Stimulated activated naive CD8-positive, alpha-beta T cell treated with anti-CD3 and anti-CD28 coated beads, Interleukin-15, Interleukin-2, amounts not matched to agents 100 ng/mL and 50 ng/mL, for 24 hours (primary cell): ENCODE data around the gene CMTR2.

Experiments used
- H3K27ac Mint-ChIP-seq: one replicate; pipeline ENCODE4 v1.8.0; 2021; ENCODE audit warnings: mild to moderate bottlenecking, mixed read lengths
- H3K27me3 Mint-ChIP-seq: one replicate; pipeline ENCODE4 v1.8.0; 2021; ENCODE audit warnings: mixed read lengths
- H3K36me3 Mint-ChIP-seq: one replicate; pipeline ENCODE4 v1.8.0; 2021; ENCODE audit warnings: low read depth, mixed read lengths
- H3K4me1 Mint-ChIP-seq: one replicate; pipeline ENCODE4 v1.8.0; 2021; ENCODE audit warnings: low read depth, mixed read lengths
- H3K4me3 Mint-ChIP-seq: one replicate; pipeline ENCODE4 v1.8.0; 2021; ENCODE audit warnings: mild to moderate bottlenecking, mixed read lengths
- H3K9me3 Mint-ChIP-seq: one replicate; pipeline ENCODE4 v1.8.0; 2021; ENCODE audit warnings: mixed read lengths

The CMTR2 gene

DNA sequence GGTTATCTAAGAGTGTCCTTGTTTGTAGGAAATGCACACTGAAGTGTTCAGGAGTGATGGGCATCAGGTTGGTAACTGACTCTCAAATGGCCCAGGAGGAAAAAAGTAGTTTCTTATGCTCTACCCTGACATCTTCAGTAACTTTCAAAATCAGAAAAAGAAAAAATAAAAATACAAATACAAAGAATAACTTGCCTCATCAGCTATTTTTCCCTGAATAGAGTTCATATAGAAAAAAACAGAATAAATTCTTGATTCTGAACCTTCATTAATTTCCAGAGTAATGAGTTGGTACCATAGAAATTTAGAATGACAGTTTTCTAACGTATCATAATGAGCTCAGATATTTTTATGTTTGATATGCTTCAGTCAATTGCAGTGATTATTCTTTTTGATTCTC lies 31.4 kb downstream of the CMTR2 start:
- Mint-ChIP-seq H3K4me3 (no peak overlapping the region), H3K36me3 (no peaks in the 10 kb centered on the region), H3K27me3 (peaks cover 32% of the 10 kb centered on the region), H3K9me3 (no peaks in the 10 kb centered on the region), H3K4me1 (peaks cover 10% of the 10 kb centered on the region), H3K27ac (no peak overlapping the region)

DNA sequence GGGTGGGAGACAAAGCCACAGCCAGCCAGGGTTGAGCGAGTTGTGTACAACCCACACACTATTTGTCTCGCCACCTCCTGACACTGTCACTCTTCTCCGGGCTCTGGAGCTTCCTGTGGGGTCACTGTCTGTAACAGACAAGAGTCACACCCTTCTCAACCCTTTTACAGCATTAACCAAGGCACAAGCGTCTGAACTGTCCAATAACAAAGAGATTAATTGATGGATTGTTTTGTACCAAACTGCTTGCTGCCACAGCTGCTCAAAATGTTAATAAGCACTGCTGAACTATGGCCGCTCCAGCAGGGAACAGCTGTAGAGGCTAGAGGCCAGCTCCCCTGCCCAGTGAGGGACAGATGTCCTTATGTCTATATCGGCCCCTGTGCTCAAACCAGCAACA lies 33.5 kb downstream of the CMTR2 start:
- Mint-ChIP-seq H3K27me3 (peaks cover 18% of the 10 kb centered on the region), H3K9me3 (no peaks in the 10 kb centered on the region), H3K4me1 (peaks cover 10% of the 10 kb centered on the region), H3K27ac (no peak overlapping the region), H3K36me3 (no peaks in the 10 kb centered on the region), H3K4me3 (no peak overlapping the region)

DNA sequence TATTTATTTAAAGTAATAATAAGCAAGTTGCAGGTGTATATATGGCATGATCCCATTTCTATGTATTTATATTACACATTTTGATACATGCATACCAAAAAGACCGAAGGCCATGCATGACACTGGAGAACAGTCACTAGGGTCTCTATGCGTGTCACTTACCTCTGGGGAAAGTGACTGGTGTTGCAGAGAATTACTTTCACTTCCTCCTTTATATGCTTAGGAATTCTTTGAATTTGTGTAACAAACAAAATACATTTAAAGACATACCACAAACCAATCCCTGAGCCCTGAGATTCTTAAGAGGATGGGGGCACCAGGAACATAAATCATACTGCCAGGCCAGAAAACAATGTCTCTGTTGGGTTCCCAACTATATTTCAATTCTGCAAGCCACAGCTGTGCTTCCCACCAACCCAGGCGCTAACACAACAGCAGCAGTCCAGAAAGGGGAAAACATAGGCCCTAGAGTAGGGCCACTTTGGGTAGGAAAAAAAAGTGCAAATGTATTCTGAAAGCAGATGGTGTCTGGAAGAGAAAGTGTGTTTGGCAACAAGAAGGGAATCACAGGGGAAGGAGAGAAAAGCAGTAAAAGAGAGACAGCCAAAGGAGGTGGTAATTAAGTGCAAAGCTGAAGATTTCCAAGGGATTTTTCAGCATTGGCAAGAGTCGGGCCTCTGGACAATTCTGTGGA lies 34.2 kb downstream of the CMTR2 start:
- Mint-ChIP-seq H3K4me1 (peaks cover 10% of the 10 kb centered on the region), H3K4me3 (no peak overlapping the region), H3K36me3 (no peaks in the 10 kb centered on the region), H3K27ac (no peak overlapping the region), H3K27me3 (peaks cover 13% of the 10 kb centered on the region), H3K9me3 (no peaks in the 10 kb centered on the region)

DNA sequence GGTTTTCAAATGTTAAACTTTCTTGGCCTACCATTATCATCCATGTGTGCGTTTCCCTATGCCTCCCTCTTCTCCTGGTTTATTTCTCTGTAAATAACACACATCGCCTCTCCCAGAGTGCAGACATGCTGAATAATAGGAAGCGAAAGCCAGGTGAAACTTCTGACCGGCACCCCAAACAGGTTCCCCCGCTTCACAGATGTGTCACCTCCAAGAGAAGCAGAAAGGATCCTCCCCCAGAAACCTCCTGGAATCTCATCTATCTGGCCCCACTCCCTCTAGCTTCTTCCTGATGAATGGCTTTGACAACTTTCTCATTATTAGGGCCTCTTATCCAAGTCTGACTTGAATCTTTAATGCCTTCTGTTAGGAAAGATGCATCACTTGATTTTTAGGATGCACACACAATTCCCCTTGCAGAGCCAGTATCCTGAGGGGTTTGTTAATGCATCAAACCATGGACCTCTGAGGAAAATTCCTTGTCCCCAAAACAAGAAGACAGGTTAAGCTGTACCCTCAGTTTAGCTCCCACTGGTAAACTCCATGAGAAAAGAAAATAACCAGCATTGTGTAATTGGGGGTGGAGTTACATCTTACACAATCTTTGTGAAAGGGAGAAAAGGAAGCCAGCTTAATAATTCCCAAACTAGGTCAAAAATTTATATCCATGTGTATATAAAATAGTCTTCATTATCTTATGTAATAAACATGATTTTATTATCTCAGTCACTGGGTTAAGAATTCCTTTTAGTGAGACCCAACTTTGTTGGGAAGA lies 38.6 kb downstream of the CMTR2 start:
- H3K36me3 Mint-ChIP-seq: no peaks in the 10 kb centered on the region
- H3K9me3 Mint-ChIP-seq: no peaks in the 10 kb centered on the region
- H3K27ac Mint-ChIP-seq: no peak overlapping the region
- no peaks in the 10 kb centered on the region for H3K27me3 Mint-ChIP-seq
- peaks cover 5% of the 10 kb centered on the region for H3K4me1 Mint-ChIP-seq
- H3K4me3 Mint-ChIP-seq: no peak overlapping the region

DNA sequence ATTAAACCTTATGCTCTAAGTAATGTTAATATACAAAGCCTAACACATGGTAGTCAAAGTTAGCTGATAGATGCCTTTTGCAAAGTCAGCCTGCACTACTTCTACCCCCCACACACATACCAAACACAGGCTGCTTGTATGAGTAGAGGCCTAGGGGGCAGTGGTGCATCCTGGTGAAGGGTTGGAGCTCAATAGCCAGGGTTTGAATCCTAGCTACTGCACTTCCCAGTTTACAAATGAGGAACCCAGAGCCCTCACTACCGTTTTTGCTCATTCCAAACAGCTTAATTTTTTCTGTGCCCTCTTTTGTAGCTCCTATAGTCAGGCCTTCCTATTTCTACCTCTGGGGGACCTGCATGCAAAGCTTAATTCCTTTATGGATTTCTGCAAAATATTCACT lies 39.8 kb downstream of the CMTR2 start:
- H3K9me3 Mint-ChIP-seq: no peaks in the 10 kb centered on the region
- H3K4me1 Mint-ChIP-seq: no peaks in the 10 kb centered on the region
- H3K27me3 Mint-ChIP-seq: no peaks in the 10 kb centered on the region
- no peaks in the 10 kb centered on the region for H3K36me3 Mint-ChIP-seq
- H3K4me3 Mint-ChIP-seq: no peak overlapping the region
- H3K27ac Mint-ChIP-seq: no peak overlapping the region

DNA sequence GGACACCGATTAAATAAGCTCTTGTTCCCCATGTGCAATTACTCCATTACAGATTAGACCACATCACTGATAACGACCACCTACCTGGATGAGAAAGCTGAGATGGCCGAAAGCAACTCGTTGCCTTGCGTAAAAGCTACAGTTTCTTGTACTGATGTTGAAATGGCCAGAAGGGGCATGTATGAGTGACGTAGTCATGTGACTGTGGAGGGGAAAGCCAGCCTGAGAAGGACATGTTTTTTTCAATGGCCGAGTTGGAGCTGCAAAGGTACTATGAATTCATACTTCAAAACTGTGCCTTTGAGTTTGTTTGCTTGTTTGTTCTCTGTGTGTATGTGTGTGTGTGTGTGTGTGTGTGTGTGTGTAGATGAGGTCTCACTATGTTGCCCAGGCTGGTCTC lies 41.7 kb downstream of the CMTR2 start:
- Mint-ChIP-seq H3K4me1 (no peaks in the 10 kb centered on the region), H3K36me3 (no peaks in the 10 kb centered on the region), H3K27ac (no peak overlapping the region), H3K4me3 (no peak overlapping the region), H3K9me3 (no peaks in the 10 kb centered on the region), H3K27me3 (no peaks in the 10 kb centered on the region)

DNA sequence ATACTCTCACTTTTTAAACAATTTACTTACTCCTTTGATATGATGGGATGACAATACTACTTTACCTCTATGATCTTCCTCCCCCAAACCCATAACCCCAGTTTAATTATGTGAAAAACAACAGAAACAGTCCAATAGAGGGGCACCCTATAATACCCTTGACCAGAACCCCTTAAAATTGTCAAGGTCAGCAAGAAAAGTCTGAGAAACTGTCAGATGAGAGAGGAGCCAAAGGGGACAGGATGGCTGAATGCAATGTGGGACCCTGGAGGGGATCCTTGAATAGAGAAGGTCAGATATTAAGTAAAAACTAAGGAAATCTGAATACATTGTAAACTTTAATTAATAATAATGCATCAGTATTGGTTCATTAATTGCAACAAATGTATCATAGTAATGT lies 42.9 kb downstream of the CMTR2 start:
- Mint-ChIP-seq H3K36me3 (no peaks in the 10 kb centered on the region), H3K27me3 (no peaks in the 10 kb centered on the region), H3K4me3 (no peak overlapping the region), H3K27ac (no peak overlapping the region), H3K9me3 (no peaks in the 10 kb centered on the region), H3K4me1 (no peaks in the 10 kb centered on the region)

DNA sequence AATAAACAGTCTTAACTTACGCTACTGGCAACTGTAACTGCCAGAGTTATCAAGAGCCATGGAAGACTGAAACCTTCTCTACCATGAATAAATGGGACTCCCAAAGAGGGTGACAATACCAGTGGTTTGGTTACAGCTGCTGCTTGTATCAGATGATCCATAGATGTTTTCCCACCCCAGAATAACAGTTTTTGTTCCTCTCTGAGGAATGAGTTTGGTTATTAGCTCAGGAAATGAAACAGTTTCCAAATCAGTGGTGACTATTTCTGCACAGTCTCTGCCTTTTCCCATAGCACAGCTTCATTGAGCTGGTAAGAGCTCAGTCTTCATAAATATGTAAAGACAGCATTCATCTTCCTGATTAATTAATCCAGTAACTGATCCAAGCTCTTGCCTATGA lies 44.7 kb downstream of the CMTR2 start:
- peaks cover 3% of the 10 kb centered on the region for H3K27me3 Mint-ChIP-seq
- no peak overlapping the region for H3K4me3 Mint-ChIP-seq
- H3K27ac Mint-ChIP-seq: no peak overlapping the region
- H3K4me1 Mint-ChIP-seq: no peaks in the 10 kb centered on the region
- no peaks in the 10 kb centered on the region for H3K9me3 Mint-ChIP-seq
- no peaks in the 10 kb centered on the region for H3K36me3 Mint-ChIP-seq

DNA sequence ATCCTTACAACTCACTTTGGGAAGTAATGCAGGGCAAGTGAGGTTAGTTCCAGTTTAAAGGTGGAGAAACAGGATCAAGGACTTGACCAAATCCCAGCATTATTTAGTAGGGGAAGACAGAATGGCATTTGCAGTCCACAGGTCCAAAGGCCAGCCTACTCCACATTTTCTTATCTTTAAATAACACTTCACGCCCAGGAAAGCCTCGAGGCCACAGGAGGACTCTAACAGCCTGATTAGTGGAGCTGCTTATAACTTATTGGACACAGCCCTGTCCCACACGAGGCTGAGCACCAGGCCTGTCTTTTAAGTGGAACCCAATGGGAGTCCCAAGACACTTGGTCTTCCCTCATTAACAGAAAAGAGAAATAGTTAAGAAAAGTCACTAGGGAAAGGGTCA lies 46.6 kb downstream of the CMTR2 start:
- H3K36me3 Mint-ChIP-seq: no peaks in the 10 kb centered on the region
- no peak overlapping the region for H3K27ac Mint-ChIP-seq
- no peak overlapping the region for H3K4me3 Mint-ChIP-seq
- no peaks in the 10 kb centered on the region for H3K4me1 Mint-ChIP-seq
- no peaks in the 10 kb centered on the region for H3K9me3 Mint-ChIP-seq
- peaks cover 9% of the 10 kb centered on the region for H3K27me3 Mint-ChIP-seq

DNA sequence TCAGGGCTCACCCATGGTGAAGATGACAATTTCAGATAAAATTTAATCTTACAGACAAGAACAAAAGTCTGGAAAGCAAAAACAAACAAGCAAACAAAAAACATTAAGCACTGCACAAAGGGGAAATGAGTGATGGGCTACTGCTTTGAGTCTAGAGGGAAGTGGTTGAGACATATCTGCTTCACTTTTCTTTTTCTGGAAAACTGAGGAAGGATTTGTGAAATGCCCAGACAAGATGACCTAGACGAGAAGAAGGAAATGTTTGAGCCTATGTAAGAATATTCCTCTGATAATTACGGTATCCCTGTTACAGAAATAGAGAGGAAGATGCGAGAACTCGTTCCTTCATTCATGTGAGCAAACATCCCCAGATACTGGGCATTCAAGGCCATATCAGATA lies 47.2 kb downstream of the CMTR2 start:
- H3K27ac Mint-ChIP-seq: no peak overlapping the region
- peaks cover 9% of the 10 kb centered on the region for H3K27me3 Mint-ChIP-seq
- no peak overlapping the region for H3K4me3 Mint-ChIP-seq
- H3K4me1 Mint-ChIP-seq: no peaks in the 10 kb centered on the region
- H3K36me3 Mint-ChIP-seq: no peaks in the 10 kb centered on the region
- H3K9me3 Mint-ChIP-seq: no peaks in the 10 kb centered on the region
